A673 (cell line): Measurements from ENCODE around the gene MND1. TPM values are rescaled to one million over a fixed set of nuclear protein-coding genes. Genes with fewer than 3 reads are reported as not detected.
A peak's percentile ranks its signal among the peaks of the same experiment; 100 is the strongest.
"Not testable (repeated sequence)": the region's sequence is repeated elsewhere in the genome, so short reads cannot be mapped to it uniquely, and the experiment has no call there.

Source experiments
- BruUV-seq: library from RNA; stranded (reverse); fragments of 400-500 nt; replicated peaks from 2 replicates; lab custom pipeline; 2021; lab: Mats Ljungman, UMichigan
- CTCF ChIA-PET: fragments of 300-600 bp; sonication (Branson Sonifier 250); formaldehyde crosslinking; loops from one replicate; lab custom pipeline; 2022; ENCODE audit warnings: antibody characterized with exemption; lab: Charles Lee
- POLR2A ChIA-PET: fragments of 300-600 bp; sonication (Branson Sonifier 250); formaldehyde crosslinking; loops from one replicate; lab custom pipeline; 2022; ENCODE audit warnings: antibody characterized with exemption; ENCODE audit not compliant: low non-redundant PET; lab: Charles Lee
- DNase-seq: peaks from one replicate; pipeline ENCODE4 v3.0.0-alpha.2; 2015; ENCODE audit warnings: low spot score
- H3K27ac ChIP-seq: fragments of 200-600 bp; sonication (generic); 2 replicates; pipeline ENCODE4 v1.5.1; 2016; ENCODE audit warnings: mixed run types, low read depth, mild to moderate bottlenecking, mixed read lengths, antibody characterized with exemption, low read length; ENCODE audit not compliant: poor library complexity, severe bottlenecking
- H3K27me3 ChIP-seq: fragments of 200-600 bp; sonication (generic); replicated peaks from 2 replicates; pipeline ENCODE4 v1.6.1; 2017; ENCODE audit warnings: mixed run types, low read depth, mild to moderate bottlenecking, mixed read lengths, antibody characterized with exemption, low read length; ENCODE audit not compliant: insufficient read depth, poor library complexity
- H3K36me3 ChIP-seq: fragments of 200-600 bp; sonication (generic); 2 replicates; pipeline ENCODE4 v1.6.1; 2016; ENCODE audit warnings: mixed run types, mild to moderate bottlenecking, mixed read lengths, antibody characterized with exemption, low read length; ENCODE audit not compliant: insufficient read depth, poor library complexity, severe bottlenecking
- H3K4me1 ChIP-seq: fragments of 200-600 bp; sonication (generic); 2 replicates; pipeline ENCODE4 v1.6.1; 2017; ENCODE audit warnings: mixed run types, mild to moderate bottlenecking, mixed read lengths, antibody characterized with exemption, low read length; ENCODE audit not compliant: insufficient read depth, poor library complexity, severe bottlenecking
- H3K4me3 ChIP-seq: fragments of 200-600 bp; sonication (generic); 2 replicates; pipeline ENCODE4 v1.5.1; 2016; ENCODE audit warnings: low read depth, mixed run types, mild to moderate bottlenecking, mixed read lengths, low read length; ENCODE audit not compliant: poor library complexity, severe bottlenecking
- H3K9me3 ChIP-seq: fragments of 200-600 bp; sonication (generic); 2 replicates; pipeline ENCODE4 v1.6.1; 2016; ENCODE audit warnings: mixed run types, low read depth, mild to moderate bottlenecking, mixed read lengths, antibody characterized with exemption, low read length; ENCODE audit not compliant: poor library complexity, severe bottlenecking
- CTCF ChIP-seq: fragments of 300-800, 200-600 bp; sonication (generic); conservative IDR thresholded peaks from 2 replicates; pipeline ENCODE4 v1.5.1; 2017; ENCODE audit warnings: low read depth, mild to moderate bottlenecking, antibody characterized with exemption, low read length, moderate library complexity, mixed read lengths
- EZH2 ChIP-seq: fragments of 200-600 bp; sonication (generic); IDR thresholded peaks from 2 replicates; pipeline ENCODE4 v1.6.1; 2017; ENCODE audit warnings: borderline replicate concordance, low read depth, mild to moderate bottlenecking, mixed read lengths, antibody characterized with exemption, low read length; ENCODE audit not compliant: poor library complexity, severe bottlenecking
- intact Hi-C: fragments of 100-400 bp; cut with micrococcal nuclease; formaldehyde crosslinking; loops from one replicate; pipeline ENCODE4 v1.10.0; 2022; ENCODE audit not compliant: unreplicated experiment
- total RNA-seq: library from RNA; stranded (reverse); gene quantifications from 2 replicates; pipeline ENCODE4 v1.2.3, GENCODE V29; 2021

Gene MND1
- total RNA-seq, 1 experiment from 2014 or later, result 43.7 TPM

GRCh38 chr4:153458969-153459368, 114.5 kb downstream of the MND1 start:
- Histone ChIP-seq H3K27me3 (no peaks in the 10 kb centered on the region), H3K4me1 (no peaks in the 10 kb centered on the region), H3K27ac (no peak overlapping the region), H3K36me3 (no peaks in the 10 kb centered on the region), H3K9me3 (no peaks in the 10 kb centered on the region), H3K4me3 (no peak overlapping the region)
- CTCF ChIA-PET, result no interaction called here
- TF ChIP-seq CTCF (no peak), EZH2 (no peak)
- intact Hi-C loops, result no loop called here
- DNase-seq, result no peak
- no TSS peak for BruUV-seq
- POLR2A ChIA-PET, result no interaction called here

DNA sequence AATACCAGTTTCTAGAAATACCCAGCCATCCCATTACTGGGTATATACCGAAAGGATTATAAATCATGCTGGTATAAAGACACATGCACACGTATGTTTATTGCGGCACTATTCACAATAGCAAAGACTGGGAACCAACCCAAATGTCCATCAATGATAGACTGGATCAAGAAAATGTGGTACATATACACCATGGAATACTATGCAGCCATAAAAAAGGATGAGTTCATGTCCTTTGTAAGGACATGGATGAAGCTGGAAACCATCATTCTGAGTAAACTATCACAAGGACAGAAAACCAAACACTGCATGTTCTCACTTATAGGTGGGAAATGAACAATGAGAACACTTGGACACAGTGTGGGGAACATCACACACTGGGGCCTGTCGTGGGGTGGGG, 117.1 kb downstream of the MND1 start:
- H3K27ac ChIP-seq, BruUV-seq, POLR2A ChIA-PET, CTCF ChIA-PET, DNase-seq, H3K36me3 ChIP-seq, H3K27me3 ChIP-seq, H3K4me3 ChIP-seq, H3K9me3 ChIP-seq: not testable (repeated sequence)
- intact Hi-C loops, result loop anchor here (10.0 kb wide), 1 partner anchor 113 kb away; no protein-coding TSS in a partner anchor
- H3K4me1 ChIP-seq, result peaks cover 11% of the 10 kb centered on the region

- Histone ChIP-seq H3K27ac (no peak overlapping the region), H3K4me1 (peaks cover 31% of the 10 kb centered on the region), H3K27me3 (no peaks in the 10 kb centered on the region), H3K4me3 (no peak overlapping the region), H3K9me3 (no peaks in the 10 kb centered on the region), H3K36me3 (no peaks in the 10 kb centered on the region)
- BruUV-seq, result no TSS peak
- no peak for TF ChIP-seq CTCF
- TF ChIP-seq EZH2, result no peak
- intact Hi-C loops, result loop anchor here (2.0 to 10.0 kb wide), 2 partner anchors 111 to 119 kb away; partner anchors contain the start of gene MND1
- POLR2A ChIA-PET, result no interaction called here
- CTCF ChIA-PET, result no interaction called here
- peak; percentile 44 for DNase-seq
Measured at GRCh38 chr4:153464068-153464467, 119.6 kb downstream of the MND1 start.

Other genes with a start within 250 kb of the MND1 start
- 93.2 and 107 TPM in 2 replicates for gene TRIM2, start 140.2 kb upstream of the MND1 start, total RNA-seq
- gene TMEM131L, start 121.7 kb downstream of the MND1 start, total RNA-seq, result 17.0 and 18.4 TPM in 2 replicates